SHP77 treated with DMSO at 0.1 percent for 48 hours (cell line): ENCODE results near the gene COL9A2.
A peak's percentile ranks its signal among the peaks of the same experiment; 100 is the strongest.

Experiments used
- DNase-seq: peaks from one replicate; lab custom pipeline; 2025; lab: John Stamatoyannopoulos, UW

The COL9A2 gene

GRCh38 chr1:40257688-40258444 is 59.2 kb downstream of the COL9A2 start, which contains the start of gene ZMPSTE24:
ZMPSTE24 (plus strand) TSS chr1:40258236; CDS start chr1:40258272, 36 bp downstream.
- peak; percentile 89 for DNase-seq

- DNase-seq = peak; percentile 46
These were observed 59.8 kb downstream of the COL9A2 start for GRCh38 chr1:40257313-40257687.

- no peak for DNase-seq
These were observed 60.5 kb downstream of the COL9A2 start for GRCh38 chr1:40256401-40257084.

- no peak for DNase-seq
These were observed 61.9 kb downstream of the COL9A2 start for GRCh38 chr1:40255231-40255630.

GRCh38 chr1:40252601-40253000 is 64.5 kb downstream of the COL9A2 start:
- DNase-seq = no peak

GRCh38 chr1:40251456-40251855 is 65.6 kb downstream of the COL9A2 start:
- DNase-seq = no peak
